DND-41 (cell line): ENCODE data around the gene ADM5.

ENCODE experiments used
- ATAC-seq: fragments of 200-7000 bp; cut with Tn5 transposase; 3 replicates; pipeline ENCODE4 v1.9.1; 2021; ENCODE audit warnings: low read depth; ENCODE audit not compliant: insufficient read depth
- DNase-seq: peaks from one replicate; pipeline ENCODE4 v3.0.0-alpha.2; 2020
- H2AFZ ChIP-seq: 2 replicates; pipeline ENCODE4 v1.6.0; 2012; ENCODE audit warnings: low read depth, low read length
- H3K27ac ChIP-seq: 2 replicates; pipeline ENCODE4 v1.5.1; 2012; ENCODE audit warnings: low read length, inconsistent platforms
- H3K27me3 ChIP-seq: fragments of 200-600 bp; sonication (generic); 2 replicates; pipeline ENCODE4 v1.6.0; 2012; ENCODE audit warnings: low read length, mild to moderate bottlenecking, inconsistent platforms; ENCODE audit not compliant: insufficient read depth, poor library complexity
- H3K36me3 ChIP-seq: 2 replicates; pipeline ENCODE4 v1.5.1; 2012; ENCODE audit warnings: low read length, inconsistent platforms; ENCODE audit not compliant: insufficient read depth
- H3K4me1 ChIP-seq: 2 replicates; pipeline ENCODE4 v1.5.1; 2012; ENCODE audit warnings: mild to moderate bottlenecking, low read length; ENCODE audit not compliant: insufficient read depth
- H3K4me2 ChIP-seq: 2 replicates; pipeline ENCODE4 v1.6.0; 2012; ENCODE audit warnings: mild to moderate bottlenecking, moderate library complexity, low read length, inconsistent platforms; ENCODE audit not compliant: insufficient read depth
- H3K4me3 ChIP-seq, 2 experiments: fragments of 200-600 bp in 1 of 2; shearing (Covaris generic) in 1 of 2; 2 replicates each; pipeline ENCODE4 v1.5.1; 2012 to 2016; ENCODE audit warnings: inconsistent platforms in 2 of 2, low read length in 2 of 2, mild to moderate bottlenecking in 2 of 2, low read depth in 1 of 2, moderate library complexity in 1 of 2
- H3K79me2 ChIP-seq: 2 replicates; pipeline ENCODE4 v1.6.0; 2012; ENCODE audit warnings: low read length, inconsistent platforms; ENCODE audit not compliant: insufficient read depth
- H3K9ac ChIP-seq: 2 replicates; pipeline ENCODE4 v1.6.0; 2012; ENCODE audit warnings: low read depth, mild to moderate bottlenecking, inconsistent platforms, low read length, moderate library complexity
- H3K9me3 ChIP-seq: 2 replicates; pipeline ENCODE4 v1.5.1; 2012; ENCODE audit warnings: low read length, moderate library complexity, mild to moderate bottlenecking, inconsistent platforms; ENCODE audit not compliant: insufficient read depth, severe bottlenecking
- H4K20me1 ChIP-seq: 2 replicates; pipeline ENCODE4 v1.6.0; 2012; ENCODE audit warnings: low read length; ENCODE audit not compliant: insufficient read depth
- EZH2 ChIP-seq: IDR thresholded peaks from 3 replicates; pipeline ENCODE4 v1.6.1; 2012; ENCODE audit warnings: borderline replicate concordance, low read depth, mild to moderate bottlenecking, moderate library complexity, low read length, inconsistent platforms; ENCODE audit not compliant: severe bottlenecking
- TF ChIP-seq, protein P1 (sequence below): IDR thresholded peaks from 2 replicates; pipeline ENCODE4 v1.5.1; 2012; ENCODE audit warnings: borderline replicate concordance, low read length, moderate library complexity, mild to moderate bottlenecking; ENCODE audit not compliant: poor library complexity, severe bottlenecking; ENCODE audit errors: extremely low read depth

ADM5 gene, protein sequence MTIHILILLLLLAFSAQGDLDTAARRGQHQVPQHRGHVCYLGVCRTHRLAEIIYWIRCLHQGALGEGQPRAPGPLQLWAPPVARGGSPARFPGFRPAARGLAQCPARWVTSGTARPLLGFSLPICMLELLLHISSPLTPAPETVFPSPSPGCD

DNA sequence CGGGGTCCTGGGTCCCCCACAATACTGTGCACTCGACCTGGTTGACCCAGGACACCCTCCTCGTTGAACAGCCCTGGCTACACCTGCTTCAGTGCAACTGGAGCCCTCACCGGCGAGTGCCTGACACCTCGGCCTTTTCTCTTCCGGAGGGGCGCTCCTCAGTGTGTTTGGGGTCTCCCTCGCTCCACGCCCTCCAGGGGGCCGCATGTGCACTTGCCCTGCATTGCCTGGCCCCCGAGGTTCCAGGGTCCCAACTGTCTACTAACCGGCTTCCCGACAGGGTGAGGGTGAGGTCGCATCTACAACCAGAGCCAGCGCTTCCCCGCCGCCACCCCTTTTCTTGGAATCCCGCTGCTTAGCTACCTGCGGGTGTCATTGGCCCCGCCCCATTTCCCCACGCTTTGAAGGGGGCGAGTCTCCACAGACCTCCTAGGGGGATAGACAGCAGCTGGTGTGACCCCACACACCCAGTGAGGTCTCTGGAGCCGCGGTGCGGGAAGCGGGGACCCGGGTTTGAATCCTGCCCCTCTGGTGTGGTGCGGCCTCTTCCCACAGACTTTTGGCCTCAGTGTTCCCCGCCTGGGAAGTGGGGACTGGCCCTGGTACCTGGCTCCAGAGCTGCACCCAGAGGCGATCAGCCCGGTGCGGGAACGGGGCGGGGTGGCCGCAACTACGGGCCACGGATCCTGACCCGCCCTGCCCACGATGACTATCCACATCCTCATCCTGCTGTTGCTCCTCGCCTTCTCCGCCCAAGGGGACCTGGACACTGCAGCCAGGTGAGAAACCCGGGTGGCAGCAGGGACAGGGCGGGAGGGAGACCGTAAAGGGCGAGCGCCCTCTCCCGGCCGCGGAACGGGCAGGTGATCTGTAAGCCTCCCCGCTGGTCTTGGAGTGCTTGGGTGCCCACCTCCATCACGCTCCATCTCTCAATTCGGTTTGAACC, at the start of gene ADM5:
TSS of gene ADM5 (plus strand) at position 462 of the 946 bp plus-strand sequence. CDS start at position 706, 244 bp downstream.
- no peaks in the 10 kb centered on the region for H3K27me3 ChIP-seq
- no peak within 1 kb of the TSS for H3K27ac ChIP-seq
- DNase-seq (no peak), ATAC-seq (peak; percentile 21; the same call in 2 of the 3 replicates)
- TF ChIP-seq, protein P1, sequence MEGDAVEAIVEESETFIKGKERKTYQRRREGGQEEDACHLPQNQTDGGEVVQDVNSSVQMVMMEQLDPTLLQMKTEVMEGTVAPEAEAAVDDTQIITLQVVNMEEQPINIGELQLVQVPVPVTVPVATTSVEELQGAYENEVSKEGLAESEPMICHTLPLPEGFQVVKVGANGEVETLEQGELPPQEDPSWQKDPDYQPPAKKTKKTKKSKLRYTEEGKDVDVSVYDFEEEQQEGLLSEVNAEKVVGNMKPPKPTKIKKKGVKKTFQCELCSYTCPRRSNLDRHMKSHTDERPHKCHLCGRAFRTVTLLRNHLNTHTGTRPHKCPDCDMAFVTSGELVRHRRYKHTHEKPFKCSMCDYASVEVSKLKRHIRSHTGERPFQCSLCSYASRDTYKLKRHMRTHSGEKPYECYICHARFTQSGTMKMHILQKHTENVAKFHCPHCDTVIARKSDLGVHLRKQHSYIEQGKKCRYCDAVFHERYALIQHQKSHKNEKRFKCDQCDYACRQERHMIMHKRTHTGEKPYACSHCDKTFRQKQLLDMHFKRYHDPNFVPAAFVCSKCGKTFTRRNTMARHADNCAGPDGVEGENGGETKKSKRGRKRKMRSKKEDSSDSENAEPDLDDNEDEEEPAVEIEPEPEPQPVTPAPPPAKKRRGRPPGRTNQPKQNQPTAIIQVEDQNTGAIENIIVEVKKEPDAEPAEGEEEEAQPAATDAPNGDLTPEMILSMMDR = no peak
- TF ChIP-seq EZH2 = no peak
- no peaks in the 10 kb centered on the region for H3K79me2 ChIP-seq
- no peaks in the 10 kb centered on the region for H3K4me1 ChIP-seq
- H4K20me1 ChIP-seq = peaks cover 42% of the 10 kb centered on the region
- no peak within 1 kb of the TSS for H3K4me3 ChIP-seq
- H3K36me3 ChIP-seq = peaks cover 49% of the 10 kb centered on the region
- no peak within 1 kb of the TSS for H3K4me2 ChIP-seq
- no peaks in the 10 kb centered on the region for H3K9me3 ChIP-seq
- no peak within 1 kb of the TSS for H2AFZ ChIP-seq
- no peak within 1 kb of the TSS for H3K9ac ChIP-seq

DNA sequence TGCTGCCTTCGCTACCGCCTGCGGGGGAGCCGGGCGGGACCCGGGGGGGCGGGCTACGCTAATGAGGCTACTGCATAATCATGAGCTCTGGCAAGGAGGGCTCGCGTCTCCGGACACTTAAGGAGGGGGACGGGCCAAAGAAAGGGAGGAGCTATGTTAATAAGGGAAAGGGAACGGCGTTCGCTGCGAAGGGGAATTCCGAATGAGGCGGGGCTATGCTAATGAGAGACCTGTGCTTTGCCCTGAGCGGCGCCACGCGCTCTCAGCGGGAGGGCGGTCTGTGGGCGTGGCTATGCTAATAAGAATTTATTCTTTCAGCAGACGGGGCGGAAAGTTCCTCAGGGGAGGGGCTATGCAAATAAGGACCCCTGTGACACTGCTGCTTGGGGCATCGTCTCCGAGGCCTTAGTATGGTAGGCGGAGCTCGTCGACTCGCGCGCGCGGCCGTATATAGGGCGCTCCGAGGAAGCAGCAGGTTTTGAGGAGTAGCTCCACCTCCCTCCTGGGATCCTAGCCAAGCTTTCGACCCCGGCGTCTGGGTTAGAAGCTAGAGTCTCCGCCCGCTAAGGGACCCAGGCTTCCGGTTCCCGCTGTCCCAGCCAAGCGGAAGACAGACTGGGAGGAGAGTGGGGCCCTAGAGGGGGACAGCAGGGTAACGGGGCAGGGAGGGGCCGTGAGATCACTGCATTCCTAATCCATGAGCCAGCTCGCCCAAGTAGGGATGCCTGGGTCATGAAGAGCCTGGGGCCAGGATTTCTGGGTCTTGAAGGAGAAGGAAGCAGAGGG, 49.1 kb upstream of the ADM5 start, which contains the start of gene RRAS:
TSS of gene RRAS (minus strand) at position 31 of the 786 bp plus-strand sequence. CDS start 45 bp downstream, outside the sequence.
- ATAC-seq = peak; percentile 81
- Histone ChIP-seq H3K4me3 (peak within 1 kb of the TSS; percentile 54 to 91), H3K4me2 (peak within 1 kb of the TSS; percentile 88), H3K27ac (peak within 1 kb of the TSS; percentile 92), H3K27me3 (no peaks in the 10 kb centered on the region), H3K79me2 (peaks cover 41% of the 10 kb centered on the region), H3K9me3 (no peaks in the 10 kb centered on the region), H3K9ac (peak within 1 kb of the TSS; percentile 99), H3K36me3 (peaks cover 13% of the 10 kb centered on the region), H3K4me1 (peaks cover 42% of the 10 kb centered on the region), H2AFZ (peak within 1 kb of the TSS; percentile 62), H4K20me1 (peaks cover 16% of the 10 kb centered on the region)
- peak; percentile 100 for DNase-seq
- TF ChIP-seq EZH2 = no peak
- TF ChIP-seq, protein P1 = peak; percentile 1

DNA sequence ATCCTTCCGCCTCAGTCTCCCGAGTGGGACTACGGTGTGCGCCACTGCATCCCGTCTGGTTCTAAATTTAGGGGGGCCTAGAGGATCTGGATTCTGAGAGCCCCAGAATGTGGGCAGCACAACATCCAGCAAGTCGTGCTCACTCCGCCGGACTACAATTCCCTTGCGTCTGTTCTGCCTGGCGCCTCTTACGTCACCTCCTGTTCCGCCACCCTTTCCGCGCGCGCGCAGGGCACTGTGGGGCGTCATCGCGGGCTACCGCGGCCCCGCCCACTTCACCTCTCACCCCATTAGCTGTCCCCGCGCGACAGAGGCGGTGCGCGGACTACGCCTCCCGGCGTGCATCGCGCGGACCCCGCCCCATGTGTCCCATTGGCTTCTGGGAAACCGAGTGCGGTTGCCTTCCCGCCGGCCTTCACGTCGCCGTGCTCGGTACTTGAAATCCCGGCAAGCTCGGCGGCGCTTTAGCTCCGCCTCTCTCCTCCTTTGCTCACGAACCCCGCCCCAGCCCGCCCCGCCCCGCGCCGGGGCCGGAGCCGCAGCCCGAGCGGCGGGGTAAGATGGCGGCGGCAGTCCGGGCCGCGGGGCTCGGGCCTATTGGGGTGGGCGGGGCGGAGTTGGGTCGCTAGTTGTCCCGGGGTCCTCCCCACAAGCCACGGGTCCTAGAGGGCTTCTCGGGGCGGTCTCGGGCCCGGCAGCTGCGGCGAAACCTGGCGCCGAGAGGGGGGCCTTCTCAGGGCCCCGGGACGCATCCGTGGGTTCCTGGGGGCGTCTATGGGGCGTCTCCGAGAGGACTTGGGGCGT, 47.5 kb upstream of the ADM5 start, which contains the start of gene SCAF1:
TSS of gene SCAF1 (plus strand) at position 522 of the 804 bp plus-strand sequence. CDS start 2,818 bp downstream, outside the sequence.
- Histone ChIP-seq H4K20me1 (peaks cover 30% of the 10 kb centered on the region), H3K36me3 (peaks cover 29% of the 10 kb centered on the region), H2AFZ (peak within 1 kb of the TSS; percentile 74), H3K27ac (peak within 1 kb of the TSS; percentile 94), H3K4me3 (peak within 1 kb of the TSS; percentile 91 to 100), H3K9me3 (no peaks in the 10 kb centered on the region), H3K4me1 (peaks cover 46% of the 10 kb centered on the region), H3K9ac (peak within 1 kb of the TSS; percentile 99), H3K4me2 (peak within 1 kb of the TSS; percentile 99), H3K27me3 (no peaks in the 10 kb centered on the region), H3K79me2 (peaks cover 57% of the 10 kb centered on the region)
- no peak for TF ChIP-seq EZH2
- TF ChIP-seq, protein P1 = no peak
- peak; percentile 55 for ATAC-seq
- DNase-seq = peak; percentile 100
